ENCODE results near the gene ADM5. TPM values are rescaled to one million over a fixed set of nuclear protein-coding genes. Genes with fewer than 3 reads are reported as not detected.

The ADM5 gene
- total RNA-seq, 1 donor from 2014 or later, result 2.1 TPM

GRCh38 chr19:49676136-49676783, 13.1 kb upstream of the ADM5 start:
- Histone ChIP-seq H3K36me3 (peaks cover 10% of the 10 kb centered on the region), H3K4me3 (peak overlapping the region; percentile 88), H3K4me1 (peaks cover 45% of the 10 kb centered on the region), H3K27ac (peak overlapping the region; percentile 92), H3K9me3 (no peaks in the 10 kb centered on the region), H3K27me3 (ENCODE audit: low read depth) (no peaks in the 10 kb centered on the region)
- DNase-seq (peak; percentile 87), ATAC-seq (peak; percentile 66 to 67)
- intact Hi-C loops (cut with DNase I), result no loop called here
- TF ChIP-seq, protein P1, sequence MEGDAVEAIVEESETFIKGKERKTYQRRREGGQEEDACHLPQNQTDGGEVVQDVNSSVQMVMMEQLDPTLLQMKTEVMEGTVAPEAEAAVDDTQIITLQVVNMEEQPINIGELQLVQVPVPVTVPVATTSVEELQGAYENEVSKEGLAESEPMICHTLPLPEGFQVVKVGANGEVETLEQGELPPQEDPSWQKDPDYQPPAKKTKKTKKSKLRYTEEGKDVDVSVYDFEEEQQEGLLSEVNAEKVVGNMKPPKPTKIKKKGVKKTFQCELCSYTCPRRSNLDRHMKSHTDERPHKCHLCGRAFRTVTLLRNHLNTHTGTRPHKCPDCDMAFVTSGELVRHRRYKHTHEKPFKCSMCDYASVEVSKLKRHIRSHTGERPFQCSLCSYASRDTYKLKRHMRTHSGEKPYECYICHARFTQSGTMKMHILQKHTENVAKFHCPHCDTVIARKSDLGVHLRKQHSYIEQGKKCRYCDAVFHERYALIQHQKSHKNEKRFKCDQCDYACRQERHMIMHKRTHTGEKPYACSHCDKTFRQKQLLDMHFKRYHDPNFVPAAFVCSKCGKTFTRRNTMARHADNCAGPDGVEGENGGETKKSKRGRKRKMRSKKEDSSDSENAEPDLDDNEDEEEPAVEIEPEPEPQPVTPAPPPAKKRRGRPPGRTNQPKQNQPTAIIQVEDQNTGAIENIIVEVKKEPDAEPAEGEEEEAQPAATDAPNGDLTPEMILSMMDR (IDR thresholded peaks at IDR 0.05), result no peak

- H3K36me3 ChIP-seq, result peaks cover 14% of the 10 kb centered on the region
- ATAC-seq, result peak; percentile 89 to 93
- H3K4me3 ChIP-seq, result peak overlapping the region; percentile 88
- no peaks in the 10 kb centered on the region for H3K9me3 ChIP-seq
- DNase-seq, result peak; percentile 99
- no peaks in the 10 kb centered on the region for H3K27me3 ChIP-seq (ENCODE audit: low read depth)
- intact Hi-C loops (cut with DNase I), result no loop called here
- TF ChIP-seq, protein P1 (IDR thresholded peaks at IDR 0.05), result no peak
- peaks cover 44% of the 10 kb centered on the region for H3K4me1 ChIP-seq
- H3K27ac ChIP-seq, result peak overlapping the region; percentile 92
These were observed 12.6 kb upstream of the ADM5 start for GRCh38 chr19:49676784-49677230.

DNA sequence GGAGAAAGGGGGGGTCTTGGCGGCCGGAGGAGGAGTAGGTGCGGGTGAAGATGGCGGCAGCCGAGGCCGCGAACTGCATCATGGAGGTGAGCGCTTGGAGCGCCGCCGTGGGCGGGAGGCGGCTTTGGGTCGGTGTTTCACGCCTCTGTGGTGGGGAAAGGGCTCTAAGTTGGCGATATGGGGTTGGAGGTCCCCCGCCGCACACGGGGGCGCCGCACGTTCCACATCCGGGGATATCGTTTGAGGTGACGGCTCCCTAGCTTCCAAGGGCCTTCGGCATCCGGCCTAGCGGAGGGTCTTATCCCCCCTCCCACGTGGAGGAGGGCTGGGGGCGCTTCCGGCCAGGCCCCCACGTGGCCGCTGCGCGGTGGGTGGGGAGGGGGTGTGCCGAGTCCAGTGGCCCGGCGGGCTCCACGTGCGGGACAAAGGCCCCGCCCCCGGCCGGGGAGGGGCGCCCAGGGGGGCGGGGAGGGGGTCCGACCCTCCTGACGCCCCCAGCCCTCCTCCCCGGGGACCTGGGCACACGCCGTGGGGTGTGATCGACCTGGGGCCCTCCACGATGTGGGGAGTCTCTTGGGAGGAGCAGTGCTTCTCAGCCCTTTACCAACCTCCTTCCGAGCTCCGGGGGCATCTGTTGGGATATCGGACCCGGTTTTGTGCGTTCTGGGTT, 12.0 kb upstream of the ADM5 start, which contains the start of gene PRMT1:
PRMT1 (plus strand) TSS at position 41 of the 670 bp plus-strand sequence; CDS start at position 51, 10 bp downstream.
- Histone ChIP-seq H3K9me3 (no peaks in the 10 kb centered on the region), H3K36me3 (peaks cover 20% of the 10 kb centered on the region), H3K4me1 (peaks cover 38% of the 10 kb centered on the region), H3K27ac (peak within 1 kb of the TSS; percentile 92), H3K4me3 (peak within 1 kb of the TSS; percentile 88), H3K27me3 (ENCODE audit: low read depth) (no peaks in the 10 kb centered on the region)
- intact Hi-C loops (cut with DNase I), result no loop called here
- DNase-seq (no peak), ATAC-seq (peak; percentile 3 to 13)
- TF ChIP-seq, protein P1 (IDR thresholded peaks at IDR 0.05), result no peak

- ATAC-seq, result peak; percentile 7 to 15
- DNase-seq, result peak; percentile 79
- Histone ChIP-seq H3K27ac (peak overlapping the region; percentile 92), H3K4me1 (peaks cover 37% of the 10 kb centered on the region), H3K36me3 (peaks cover 27% of the 10 kb centered on the region), H3K9me3 (no peaks in the 10 kb centered on the region), H3K4me3 (peak overlapping the region; percentile 88), H3K27me3 (ENCODE audit: low read depth) (no peaks in the 10 kb centered on the region)
- intact Hi-C loops (cut with DNase I), result no loop called here
- TF ChIP-seq, protein P1 (IDR thresholded peaks at IDR 0.05), result peak; percentile 64
These were observed 11.3 kb upstream of the ADM5 start for GRCh38 chr19:49677901-49678674.

GRCh38 chr19:49678985-49679770, 10.2 kb upstream of the ADM5 start:
- DNase-seq (no peak), ATAC-seq (no peak)
- intact Hi-C loops (cut with DNase I), result no loop called here
- Histone ChIP-seq H3K9me3 (no peaks in the 10 kb centered on the region), H3K27me3 (ENCODE audit: low read depth) (no peaks in the 10 kb centered on the region), H3K4me3 (no peak overlapping the region), H3K27ac (peak overlapping the region; percentile 92), H3K36me3 (peaks cover 38% of the 10 kb centered on the region), H3K4me1 (peaks cover 37% of the 10 kb centered on the region)
- TF ChIP-seq, protein P1 (IDR thresholded peaks at IDR 0.05), result no peak
